HG02852 (cell line): ENCODE measurements around the gene MTERF4.

Experiments used
- ATAC-seq: cut with Tn5 transposase; IDR thresholded peaks from one replicate; pipeline ENCODE4 v1.9.1; 2021; ENCODE audit warnings: mild to moderate bottlenecking, moderate library complexity; ENCODE audit not compliant: unreplicated experiment

The MTERF4 gene

GRCh38 chr2:241070811-241071676 lies 31.0 kb downstream of the MTERF4 start:
- ATAC-seq: no peak

- ATAC-seq: no peak
Measured at GRCh38 chr2:241070361-241070760, 31.7 kb downstream of the MTERF4 start.

- ATAC-seq: no peak
Measured at GRCh38 chr2:241069821-241070281, 32.2 kb downstream of the MTERF4 start.

GRCh38 chr2:241068942-241069810 lies 32.9 kb downstream of the MTERF4 start:
- ATAC-seq: no peak

- ATAC-seq: no peak
Measured at GRCh38 chr2:241068136-241068941, 33.7 kb downstream of the MTERF4 start.

GRCh38 chr2:241067501-241068135 lies 34.5 kb downstream of the MTERF4 start:
- no peak for ATAC-seq

- ATAC-seq: no peak
Measured at GRCh38 chr2:241066893-241067341, 35.2 kb downstream of the MTERF4 start.

- no peak for ATAC-seq
Measured at GRCh38 chr2:241066171-241066892, 35.8 kb downstream of the MTERF4 start.

GRCh38 chr2:241065355-241065803 lies 36.7 kb downstream of the MTERF4 start:
- ATAC-seq: no peak

- ATAC-seq: no peak
Measured at GRCh38 chr2:241064802-241065354, 37.2 kb downstream of the MTERF4 start.

GRCh38 chr2:241064008-241064801 lies 37.9 kb downstream of the MTERF4 start:
- ATAC-seq: no peak

GRCh38 chr2:241063587-241063986 lies 38.5 kb downstream of the MTERF4 start:
- ATAC-seq: no peak

GRCh38 chr2:241063093-241063551 lies 39.0 kb downstream of the MTERF4 start:
- no peak for ATAC-seq

GRCh38 chr2:241062389-241063092 lies 39.5 kb downstream of the MTERF4 start:
- ATAC-seq: no peak

- no peak for ATAC-seq
Measured at GRCh38 chr2:241061275-241061674, 40.8 kb downstream of the MTERF4 start.

- ATAC-seq: no peak
Measured at GRCh38 chr2:241053576-241054251, 48.4 kb downstream of the MTERF4 start.

GRCh38 chr2:241052677-241053360 lies 49.3 kb downstream of the MTERF4 start:
- no peak for ATAC-seq
